Cerebellar cortex (tissue), 1 donor: ENCODE results near the gene IFNLR1.

Experiments used
- DNase-seq: peaks from one replicate; pipeline ENCODE4 v3.0.0-alpha.2; 2015; ENCODE audit warnings: low spot score

IFNLR1 gene

GRCh38 chr1:24205345-24206082 lies 18.4 kb upstream of the IFNLR1 start:
- DNase-seq = no peak

- no peak for DNase-seq
Observed at GRCh38 chr1:24204116-24204515, 17.0 kb upstream of the IFNLR1 start.

- DNase-seq = peak; percentile 54
Observed at GRCh38 chr1:24203404-24203803, 16.3 kb upstream of the IFNLR1 start.

- no peak for DNase-seq
Observed at GRCh38 chr1:24202987-24203386, 15.9 kb upstream of the IFNLR1 start.

- DNase-seq = no peak
Observed at GRCh38 chr1:24202556-24202955, 15.5 kb upstream of the IFNLR1 start.

- peak; percentile 97 for DNase-seq
Observed at GRCh38 chr1:24201941-24202440, 14.9 kb upstream of the IFNLR1 start.

GRCh38 chr1:24199291-24199900 lies 12.3 kb upstream of the IFNLR1 start:
- DNase-seq = peak; percentile 82

GRCh38 chr1:24198766-24199165 lies 11.7 kb upstream of the IFNLR1 start:
- no peak for DNase-seq

GRCh38 chr1:24195874-24196273 lies 8.8 kb upstream of the IFNLR1 start:
- DNase-seq = no peak

GRCh38 chr1:24195136-24195535 lies 8.0 kb upstream of the IFNLR1 start:
- no peak for DNase-seq

GRCh38 chr1:24193046-24193445 lies 6.0 kb upstream of the IFNLR1 start:
- DNase-seq = no peak

GRCh38 chr1:24191860-24192259 lies 4.8 kb upstream of the IFNLR1 start:
- no peak for DNase-seq

GRCh38 chr1:24190983-24191461 lies 3.9 kb upstream of the IFNLR1 start:
- DNase-seq = no peak

- peak; percentile 84 for DNase-seq
Observed at GRCh38 chr1:24189528-24189927, 2.4 kb upstream of the IFNLR1 start.

GRCh38 chr1:24186711-24186992 lies 437 bp downstream of the IFNLR1 start:
- peak; percentile 42 for DNase-seq

GRCh38 chr1:24186031-24186710 lies 918 bp downstream of the IFNLR1 start:
- DNase-seq = no peak

- DNase-seq = no peak
Observed at GRCh38 chr1:24185076-24185475, 2.0 kb downstream of the IFNLR1 start.

- DNase-seq = no peak
Observed at GRCh38 chr1:24182061-24182460, 5.0 kb downstream of the IFNLR1 start.

- no peak for DNase-seq
Observed at GRCh38 chr1:24181619-24182018, 5.5 kb downstream of the IFNLR1 start.

GRCh38 chr1:24180676-24181075 lies 6.4 kb downstream of the IFNLR1 start:
- no peak for DNase-seq

GRCh38 chr1:24179251-24179840 lies 7.7 kb downstream of the IFNLR1 start:
- DNase-seq = no peak

GRCh38 chr1:24178407-24178806 lies 8.7 kb downstream of the IFNLR1 start:
- DNase-seq = no peak

- no peak for DNase-seq
Observed at GRCh38 chr1:24177161-24177560, 9.9 kb downstream of the IFNLR1 start.
